H1 (cell line): Measurements from ENCODE around the gene CHAD. TPM values are rescaled to one million over a fixed set of nuclear protein-coding genes. Genes with fewer than 3 reads are reported as not detected.

ENCODE experiments used
- CTCF ChIA-PET: fragments of 300-600 bp; sonication (Branson Sonifier 250); formaldehyde crosslinking; loops from one replicate; lab custom pipeline; 2021; ENCODE audit not compliant: partially characterized antibody; lab: Charles Lee
- POLR2A ChIA-PET: fragments of 300-600 bp; sonication (Branson Sonifier 250); formaldehyde crosslinking; loops from one replicate; lab custom pipeline; 2021; ENCODE audit warnings: inconsistent platforms; ENCODE audit not compliant: partially characterized antibody; lab: Charles Lee
- DNase-seq, 2 experiments: peaks; one replicate each; pipeline versions ENCODE4 v3.0.0 to v3.0.0-alpha.2; 2010 to 2022; ENCODE audit warnings: low spot score in 2 of 2, low read depth in 1 of 2, mixed read lengths in 1 of 2
- FAIRE-seq: peaks from 2 replicates; lab custom pipeline; 2011; peaks lifted over from hg19 to GRCh38; lab: Jason Lieb, UNC
- H2AFZ ChIP-seq: 2 replicates; pipeline ENCODE4 v1.8.1; 2012; ENCODE audit warnings: low read length, inconsistent platforms
- H2AK5ac ChIP-seq: 2 replicates; pipeline ENCODE4 v1.6.1; 2013; ENCODE audit warnings: low read depth, low read length
- H2BK120ac ChIP-seq: replicated peaks from 2 replicates; pipeline ENCODE3; 2013; ENCODE audit warnings: low read depth, low read length, inconsistent platforms
- H2BK12ac ChIP-seq: 2 replicates; pipeline ENCODE4 v1.6.1; 2013; ENCODE audit warnings: low read depth, low read length
- H2BK15ac ChIP-seq: 2 replicates; pipeline ENCODE4 v1.6.1; 2013; ENCODE audit warnings: low read length
- H2BK20ac ChIP-seq: 2 replicates; pipeline ENCODE4 v1.6.1; 2013; ENCODE audit warnings: low read length
- H2BK5ac ChIP-seq: 2 replicates; pipeline ENCODE4 v1.6.1; 2013; ENCODE audit warnings: low read depth, low read length
- H3K14ac ChIP-seq: 2 replicates; pipeline ENCODE4 v1.6.1; 2013; ENCODE audit warnings: inconsistent platforms; ENCODE audit not compliant: insufficient read length
- H3K18ac ChIP-seq: 2 replicates; pipeline ENCODE4 v1.6.1; 2013; ENCODE audit warnings: low read length; ENCODE audit errors: extremely low read depth
- H3K23ac ChIP-seq: 2 replicates; pipeline ENCODE4 v1.6.1; 2013; ENCODE audit warnings: inconsistent platforms; ENCODE audit not compliant: insufficient read length
- H3K23me2 ChIP-seq: 2 replicates; pipeline ENCODE4 v1.6.1; 2013; ENCODE audit warnings: low read depth, low read length
- H3K27ac ChIP-seq: 2 replicates; pipeline ENCODE4 v1.6.1; 2011; ENCODE audit warnings: low read depth, low read length, inconsistent platforms
- H3K27me3 ChIP-seq, 4 experiments: replicated peaks in 1 of 4; 1 replicate in 1 of 4; 2 replicates in 3 of 4; pipeline versions ENCODE4 v1.6.1 to v1.8.1; 2011 to 2013; ENCODE audit warnings: low read length in 3 of 4, mild to moderate bottlenecking in 3 of 4, inconsistent platforms in 2 of 4, mixed read lengths in 2 of 4, moderate library complexity in 1 of 4; ENCODE audit not compliant: control insufficient read depth in 3 of 4, insufficient read depth in 3 of 4; ENCODE audit errors: extremely low read depth in 1 of 4
- H3K36me3 ChIP-seq, 4 experiments: 2 replicates each; pipeline versions ENCODE4 v1.6.1 to v1.8.1; 2011 to 2013; ENCODE audit warnings: mild to moderate bottlenecking in 4 of 4, low read length in 3 of 4, moderate library complexity in 2 of 4, control low read depth in 1 of 4, inconsistent platforms in 1 of 4; ENCODE audit not compliant: insufficient read depth in 4 of 4, control insufficient read depth in 2 of 4
- H3K4ac ChIP-seq: replicated peaks from 2 replicates; pipeline ENCODE3; 2013; ENCODE audit warnings: low read length, low read depth, mixed read lengths, inconsistent platforms; ENCODE audit not compliant: insufficient read length
- H3K4me1 ChIP-seq, 4 experiments: replicated peaks in 1 of 4; 1 replicate in 1 of 4; 2 replicates in 3 of 4; pipeline versions ENCODE4 v1.6.1 to v1.8.1; 2011 to 2013; ENCODE audit warnings: low read length in 3 of 4, inconsistent platforms in 2 of 4, mixed read lengths in 1 of 4; ENCODE audit not compliant: insufficient read depth in 4 of 4, control insufficient read depth in 3 of 4
- H3K4me2 ChIP-seq, 2 experiments: 2 replicates each; pipeline versions ENCODE4 v1.6.1 to v1.8.1; 2011 to 2013; ENCODE audit warnings: low read depth in 2 of 2, low read length in 2 of 2, control low read depth in 1 of 2, inconsistent platforms in 1 of 2, mild to moderate bottlenecking in 1 of 2; ENCODE audit not compliant: insufficient read depth in 1 of 2
- H3K4me3 ChIP-seq, 4 experiments: fragments of 200-600, 300-600 bp in 1 of 4; sonication (generic), shearing (Covaris generic), sonication (Bioruptor Twin) in 1 of 4; 2 replicates each; pipeline versions ENCODE4 v1.5.1 to v1.8.1; 2011 to 2016; ENCODE audit warnings: low read length in 4 of 4, low read depth in 3 of 4, control low read depth in 2 of 4, inconsistent platforms in 2 of 4, mild to moderate bottlenecking in 2 of 4, mixed read lengths in 1 of 4, moderate library complexity in 1 of 4; ENCODE audit not compliant: insufficient read depth in 2 of 4; ENCODE audit errors: extremely low read depth in 1 of 4
- H3K56ac ChIP-seq: replicated peaks from 2 replicates; pipeline ENCODE3; 2013; ENCODE audit warnings: low read depth, mild to moderate bottlenecking, mixed read lengths, low read length, inconsistent platforms; ENCODE audit not compliant: insufficient read length
- H3K79me1 ChIP-seq: 2 replicates; pipeline ENCODE4 v1.6.1; 2013; ENCODE audit warnings: low read depth, low read length, control low read depth
- H3K79me2 ChIP-seq, 2 experiments: 2 replicates each; pipeline versions ENCODE4 v1.6.1 to v1.8.1; 2012 to 2013; ENCODE audit warnings: low read length in 2 of 2, mild to moderate bottlenecking in 2 of 2, inconsistent platforms in 1 of 2; ENCODE audit not compliant: insufficient read depth in 2 of 2, control insufficient read depth in 1 of 2
- H3K9ac ChIP-seq, 4 experiments: replicated peaks in 1 of 4; 1 replicate in 1 of 4; 2 replicates in 3 of 4; pipeline versions ENCODE4 v1.6.1 to v1.8.1; 2011 to 2013; ENCODE audit warnings: low read depth in 3 of 4, low read length in 3 of 4, control low read depth in 2 of 4, mild to moderate bottlenecking in 2 of 4, moderate library complexity in 2 of 4, inconsistent platforms in 1 of 4; ENCODE audit errors: extremely low read depth in 1 of 4
- H3K9me3 ChIP-seq, 2 experiments: 2 replicates each; pipeline versions ENCODE4 v1.6.1 to v1.8.1; 2012 to 2013; ENCODE audit warnings: mild to moderate bottlenecking in 2 of 2, moderate library complexity in 2 of 2, control low read depth in 1 of 2, inconsistent platforms in 1 of 2, low read depth in 1 of 2, low read length in 1 of 2, mixed read lengths in 1 of 2; ENCODE audit not compliant: insufficient read depth in 2 of 2
- H4K20me1 ChIP-seq, 2 experiments: replicated peaks in 1 of 2; 2 replicates each; pipeline versions ENCODE3 to v1.8.1; 2011 to 2013; ENCODE audit warnings: inconsistent platforms in 2 of 2, low read length in 2 of 2, mild to moderate bottlenecking in 1 of 2; ENCODE audit not compliant: insufficient read depth in 2 of 2, control insufficient read depth in 1 of 2
- H4K5ac ChIP-seq: 2 replicates; pipeline ENCODE4 v1.6.1; 2013; ENCODE audit warnings: low read length, low read depth, mixed read lengths, inconsistent platforms; ENCODE audit not compliant: insufficient read length
- H4K8ac ChIP-seq: 2 replicates; pipeline ENCODE4 v1.8.0; 2013; ENCODE audit warnings: mild to moderate bottlenecking, moderate library complexity, low read length, inconsistent platforms; ENCODE audit not compliant: insufficient read depth; ENCODE audit errors: extremely low read depth
- H4K91ac ChIP-seq: replicated peaks from 2 replicates; pipeline ENCODE3; 2013; ENCODE audit warnings: low read length, mixed read lengths, inconsistent platforms; ENCODE audit not compliant: insufficient read length
- MAX ChIP-seq: IDR thresholded peaks from 2 replicates; pipeline ENCODE4 v1.6.1; 2012; ENCODE audit warnings: inconsistent platforms
- RAD21 ChIP-seq, 2 experiments: IDR thresholded peaks in 1 of 2; conservative IDR thresholded peaks in 1 of 2; 2 replicates each; pipeline ENCODE4 v1.6.1; 2011; ENCODE audit warnings: low read depth in 2 of 2, low read length in 2 of 2, improper control_type of control experiment in 1 of 2, inconsistent platforms in 1 of 2, mild to moderate bottlenecking in 1 of 2, moderate library complexity in 1 of 2
- SIX5 ChIP-seq: IDR thresholded peaks from 2 replicates; pipeline ENCODE4 v1.6.1; 2011; ENCODE audit warnings: mild to moderate bottlenecking, low read depth, low read length
- TAF7 ChIP-seq: optimal IDR thresholded peaks from 2 replicates; pipeline ENCODE3; 2011; ENCODE audit warnings: low read depth, mild to moderate bottlenecking, inconsistent platforms, low read length, moderate library complexity, borderline replicate concordance
- WGBS, 2 experiments: shearing (Covaris generic) in 1 of 2; methylation state at CpG; one replicate each; pipeline versions ENCODE4 v1.1.6 to v1.1.7; 2013 to 2015; ENCODE audit warnings: low lambda C conversion rate in 2 of 2, mixed read lengths in 2 of 2, inconsistent platforms in 1 of 2, low coverage in 1 of 2, missing lambda C conversion rate in 1 of 2; ENCODE audit not compliant: insufficient replicate concordance in 2 of 2, insufficient coverage in 1 of 2, insufficient read length in 1 of 2; ENCODE audit errors: extremely low coverage in 1 of 2, missing lambda C conversion rate in 1 of 2; 5-methylcytosine and 5-hydroxymethylcytosine counted together
- polyA plus RNA-seq, 7 experiments: library from polyadenylated mRNA; depleted of rRNA in 3 of 7; stranded (reverse) in 5 of 7; unstranded in 2 of 7; fragments of >200 nt in 5 of 7; fragments of 200-250 nt in 2 of 7; gene quantifications; 1 replicate in 5 of 7; 2 replicates in 1 of 7; 4 replicates in 1 of 7; pipeline versions ENCODE4 v1.2.1 to v1.2.3, GENCODE V29; 2011 to 2013; ENCODE audit warnings: missing spikeins in 2 of 7, mixed read lengths in 2 of 7
- total RNA-seq: library from RNA; stranded (reverse); fragmentation: NEBNext Ultra II Directional; extraction: Animal tissue kit (Norgen Biotek cat#: 25700); gene quantifications from 2 replicates; pipeline ENCODE4 v1.2.1, GENCODE V29; 2021

Gene CHAD
- total and polyA plus RNA-seq, 2 of the 8 experiments (the other 6 are each of a cell fraction or from before 2014, with no cell fraction given), result 0.03 TPM; not detected in 1

- POLR2A ChIA-PET, result interaction anchor here (1.2 kb wide), 1 partner anchor 88 kb away, joined by 3 read pairs; no protein-coding TSS in a partner anchor
- no peak overlapping the region for H3K18ac ChIP-seq
Observed at GRCh38 chr17:50473901-50474300, 5.2 kb upstream of the CHAD start.

More at GRCh38 chr17:50473901-50474300, 5.2 kb upstream of the CHAD start:
- Histone ChIP-seq H2BK15ac (no peak overlapping the region), H3K23me2 (peaks cover 6% of the 10 kb centered on the region), H3K79me1 (no peaks in the 10 kb centered on the region), H2AFZ (no peak overlapping the region), H3K9me3 (no peaks in the 10 kb centered on the region), H3K36me3 (no peaks in the 10 kb centered on the region), H3K23ac (no peak overlapping the region), H2BK12ac (no peak overlapping the region; the same call in 1 of the 2 replicates), H4K5ac (no peak overlapping the region), H3K4me3 (no peak overlapping the region), H3K4me2 (no peak overlapping the region), H3K27me3 (peaks cover under 1 to 19% (median 14%) of the 10 kb centered on the region in 4 experiments; a peak in 6 of 7 replicates), H4K20me1 (no peaks in the 10 kb centered on the region), H4K91ac (no peak overlapping the region), H3K14ac (no peak overlapping the region), H2BK120ac (no peak overlapping the region), H3K4ac (no peak overlapping the region), H3K9ac (no peak overlapping the region), H2AK5ac (no peak overlapping the region), H3K27ac (no peak overlapping the region), H2BK5ac (no peak overlapping the region), H3K79me2 (no peaks in the 10 kb centered on the region), H3K56ac (no peak overlapping the region), H3K4me1 (peaks cover 0 to 4% (median 4%) of the 10 kb centered on the region in 4 experiments; a peak in 6 of 7 replicates), H4K8ac (no peak overlapping the region), H2BK20ac (no peak overlapping the region)
- FAIRE-seq, result no peak
- WGBS, 2 experiments, result 94% methylated on average over 11 of the region's 11 CpGs; no CpG with 5 or more reads in 1 of the 2 experiments
- CTCF ChIA-PET, result interaction anchor here (0.6 to 8.8 kb wide), 8 partner anchors 14 to 1855 kb away, joined by 3 to 49 read pairs (median 4); partner anchors contain the start of gene LRRC59
- no peak for DNase-seq
- TF ChIP-seq RAD21 (IDR thresholded peaks at IDR 0.05 in 1 of 2, conservative IDR thresholded peaks at IDR 0.05 in 1 of 2; ENCODE audit: low read depth in 2 of 2, low read length in 2 of 2), result no peak
- no peak for TF ChIP-seq MAX
- no peak for TF ChIP-seq TAF7
- TF ChIP-seq SIX5, result no peak
- TF ChIP-seq, all 59 proteins: peak for 0
